Measurements from ENCODE around the gene ZBTB11.
A peak's percentile ranks its signal among the peaks of the same experiment; 100 is the strongest.
"Not testable (repeated sequence)": the region's sequence is repeated elsewhere in the genome, so short reads cannot be mapped to it uniquely, and the experiment has no call there.

ZBTB11 gene

DNA sequence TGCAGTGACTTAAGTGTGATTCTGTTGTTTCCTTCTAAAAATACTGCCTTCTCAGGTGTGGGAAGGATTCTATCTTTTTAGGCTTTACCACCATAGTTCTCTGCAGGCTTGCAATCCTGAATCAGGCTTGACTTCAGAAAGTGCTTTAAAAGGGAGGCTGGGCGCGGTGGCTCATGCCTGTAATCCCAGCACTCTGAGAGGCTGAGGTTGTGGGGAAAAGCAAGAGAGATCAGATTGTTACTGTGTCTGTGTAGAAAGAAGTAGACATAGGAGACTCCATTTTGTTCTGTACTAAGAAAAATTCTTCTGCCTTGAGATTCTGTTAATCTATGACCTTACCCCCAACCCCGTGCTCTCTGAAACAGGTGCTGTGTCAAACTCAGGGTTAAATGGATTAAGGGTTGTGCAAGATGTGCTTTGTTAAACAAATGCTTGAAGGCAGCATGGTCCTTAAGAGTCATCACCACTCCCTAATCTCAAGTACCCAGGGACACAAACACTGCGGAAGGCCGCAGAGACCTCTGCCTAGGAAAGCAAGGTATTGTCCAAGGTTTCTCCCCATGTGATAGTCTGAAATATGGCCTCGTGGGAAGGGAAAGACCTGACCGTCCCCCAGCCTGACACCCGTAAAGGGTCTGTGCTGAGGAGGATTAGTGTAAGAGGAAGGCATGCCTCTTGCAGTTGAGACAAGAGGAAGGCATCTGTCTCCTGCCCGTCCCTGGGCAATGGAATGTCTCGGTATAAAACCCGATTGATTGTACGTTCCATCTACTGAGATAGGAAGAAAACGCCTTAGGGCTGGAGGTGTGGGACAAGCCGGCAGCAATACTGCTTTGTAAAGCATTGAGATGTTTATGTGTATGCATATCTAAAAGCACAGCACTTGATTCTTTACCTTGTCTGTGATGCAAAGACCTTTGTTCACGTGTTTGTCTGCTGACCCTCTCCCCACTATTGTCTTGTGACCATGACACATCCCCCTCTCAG is 15.0 kb upstream of the ZBTB11 start:
- DNase-seq (ENCODE audit: low spot score), result not testable (repeated sequence)

DNA sequence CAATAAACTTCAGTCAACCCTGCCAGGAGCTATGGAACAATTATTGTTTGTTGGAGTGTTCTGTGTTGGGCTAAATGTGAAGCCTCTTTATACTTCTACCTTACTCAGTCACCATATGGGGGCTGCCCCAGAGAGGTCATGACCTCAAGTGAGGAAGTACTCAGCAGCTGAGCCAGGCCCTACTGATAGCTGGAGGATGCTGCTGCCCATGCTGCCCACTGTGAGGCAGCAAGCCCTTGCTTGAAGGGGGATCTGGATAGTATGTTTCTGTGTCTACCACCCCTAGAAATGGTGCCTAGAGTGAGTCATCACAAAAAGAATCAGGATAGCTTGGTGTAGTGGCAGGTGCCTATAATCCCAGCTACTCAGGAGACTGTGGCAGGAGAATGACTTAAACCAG is 14.0 kb upstream of the ZBTB11 start:
- DNase-seq (ENCODE audit: low spot score), result no peak

DNA sequence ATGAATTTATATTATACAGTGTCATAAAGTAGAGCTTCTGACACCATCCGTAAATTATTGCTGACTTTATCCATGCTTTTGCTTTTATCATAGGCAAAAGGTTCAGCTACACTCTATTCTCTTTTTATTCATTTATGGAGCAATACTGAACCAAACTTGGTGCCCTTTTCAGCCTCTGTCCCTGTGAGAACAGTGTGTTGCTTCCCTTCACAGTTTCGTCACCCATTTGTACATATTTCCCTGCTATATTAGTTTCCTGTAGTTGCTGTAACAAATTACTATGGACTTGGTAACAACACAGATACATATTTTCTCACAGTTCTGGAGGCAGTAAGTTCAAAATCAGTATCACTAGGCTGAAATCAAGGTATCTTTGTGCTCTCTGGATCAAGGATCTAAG is 12.4 kb upstream of the ZBTB11 start:
- DNase-seq (ENCODE audit: low spot score), result no peak

DNA sequence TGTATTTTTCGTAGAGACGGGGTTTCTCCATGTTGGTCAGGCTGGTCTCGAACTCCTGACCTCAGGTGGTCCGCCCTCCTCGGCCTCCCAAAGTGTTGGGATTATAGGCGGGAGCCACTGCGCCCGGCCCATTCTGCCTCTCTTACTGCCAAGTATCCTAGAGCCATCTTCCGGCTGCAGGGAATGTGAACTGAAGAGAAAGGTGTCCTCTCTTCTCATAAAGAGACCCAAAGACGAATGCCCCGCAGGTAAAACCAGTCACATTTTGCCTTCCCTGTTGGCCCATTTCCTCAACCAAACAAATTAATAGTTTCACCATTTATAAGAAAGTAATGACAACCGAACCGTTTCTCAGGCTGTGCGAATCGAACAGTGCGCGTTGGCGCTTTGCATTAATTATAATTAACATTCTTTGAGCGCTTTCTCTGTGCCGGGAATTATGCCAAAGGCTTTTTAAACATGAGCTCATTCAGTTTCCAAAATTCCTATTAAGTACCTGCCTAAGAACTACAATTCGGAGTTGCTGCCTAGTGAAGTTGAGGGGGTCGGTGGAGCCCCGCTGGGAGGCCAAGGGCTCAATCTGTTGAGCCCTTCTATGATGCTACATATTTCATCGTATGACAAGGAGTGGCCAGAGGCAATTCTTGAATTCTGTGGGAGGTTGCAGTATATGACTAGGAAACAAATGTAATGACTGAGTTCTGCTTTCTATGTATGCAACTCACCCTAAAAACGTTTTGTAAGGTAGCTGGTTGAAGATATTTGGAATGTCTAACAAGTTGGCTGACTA is 10.4 kb upstream of the ZBTB11 start:
- DNase-seq (ENCODE audit: low spot score), result no peak

DNA sequence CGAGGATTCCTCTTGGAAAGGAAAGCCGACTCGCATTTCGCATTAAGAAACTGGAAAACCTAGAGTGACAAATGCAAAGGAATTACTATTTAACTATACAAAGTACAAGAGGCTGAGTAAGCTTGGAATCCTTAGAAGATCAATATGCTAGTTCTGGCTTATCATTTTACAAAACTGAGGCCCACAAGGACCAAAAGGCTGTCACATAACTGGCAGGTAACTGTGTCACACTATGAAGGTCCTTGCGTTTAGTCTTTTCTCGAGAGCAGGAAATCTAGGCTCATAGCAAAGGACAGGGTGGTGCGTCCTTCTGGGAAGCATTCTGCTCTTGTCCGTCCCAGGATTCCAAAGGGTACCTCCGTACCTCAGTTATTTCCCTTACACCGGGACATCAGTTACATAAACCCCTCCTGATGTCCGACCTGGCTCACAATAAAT is 9.0 kb upstream of the ZBTB11 start:
- DNase-seq (ENCODE audit: low spot score), result no peak

DNA sequence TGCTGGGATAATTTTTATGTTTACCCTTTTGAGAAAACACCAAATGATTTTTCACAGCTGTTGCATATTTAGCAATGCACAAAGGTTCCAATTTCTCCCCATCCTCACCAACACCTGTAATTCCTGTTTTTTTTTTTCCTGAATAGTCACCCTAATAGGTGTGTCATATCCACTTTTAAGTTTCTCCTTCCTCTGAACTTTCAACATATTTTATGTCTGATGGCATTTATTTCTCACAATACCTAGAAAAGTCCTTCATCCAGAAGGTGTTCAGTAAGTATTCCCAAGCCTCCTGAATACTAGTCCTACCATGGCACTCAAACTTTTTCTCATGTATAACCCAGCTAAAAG is 8.1 kb upstream of the ZBTB11 start:
- DNase-seq (ENCODE audit: low spot score), result no peak

DNA sequence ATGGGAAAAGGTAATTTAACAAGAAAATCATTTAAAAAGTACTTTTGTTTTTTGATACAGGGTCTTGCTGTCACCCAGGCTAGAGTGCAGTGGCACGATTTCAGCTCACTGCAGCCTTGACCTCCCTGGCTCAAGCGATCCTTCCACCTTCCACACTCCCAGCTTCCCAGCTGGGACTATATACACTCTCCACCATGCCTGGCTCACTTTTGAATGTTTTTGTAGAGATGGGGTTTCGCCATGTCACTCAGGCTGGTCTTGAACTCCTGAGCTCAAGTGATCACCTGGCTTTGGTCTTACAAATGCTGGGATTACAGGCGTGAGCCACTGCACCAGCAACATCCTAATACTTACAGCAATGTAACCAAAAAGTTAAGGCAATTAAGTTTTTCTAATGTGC is 3.5 kb upstream of the ZBTB11 start:
- DNase-seq (ENCODE audit: low spot score), result no peak

DNA sequence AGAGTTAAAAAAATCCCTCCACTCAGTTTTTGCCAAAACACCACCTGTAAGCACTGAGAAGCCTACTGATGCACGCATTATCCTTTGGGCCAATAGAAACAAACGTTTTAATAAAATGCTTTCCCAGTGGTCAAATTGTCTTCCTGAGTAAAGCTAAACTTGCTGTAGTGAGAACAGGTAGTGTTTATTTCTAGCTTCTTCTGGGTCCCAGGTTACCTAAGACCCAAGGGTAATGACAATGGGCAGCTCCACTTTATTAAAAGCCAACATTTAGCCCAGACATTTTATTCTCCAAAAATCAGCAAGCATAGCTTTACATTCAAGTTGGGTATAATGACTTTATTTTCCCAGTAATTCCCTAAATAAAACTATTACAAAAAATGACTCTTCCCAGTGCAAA is 1.9 kb upstream of the ZBTB11 start:
- DNase-seq (ENCODE audit: low spot score), result not testable (repeated sequence)

DNA sequence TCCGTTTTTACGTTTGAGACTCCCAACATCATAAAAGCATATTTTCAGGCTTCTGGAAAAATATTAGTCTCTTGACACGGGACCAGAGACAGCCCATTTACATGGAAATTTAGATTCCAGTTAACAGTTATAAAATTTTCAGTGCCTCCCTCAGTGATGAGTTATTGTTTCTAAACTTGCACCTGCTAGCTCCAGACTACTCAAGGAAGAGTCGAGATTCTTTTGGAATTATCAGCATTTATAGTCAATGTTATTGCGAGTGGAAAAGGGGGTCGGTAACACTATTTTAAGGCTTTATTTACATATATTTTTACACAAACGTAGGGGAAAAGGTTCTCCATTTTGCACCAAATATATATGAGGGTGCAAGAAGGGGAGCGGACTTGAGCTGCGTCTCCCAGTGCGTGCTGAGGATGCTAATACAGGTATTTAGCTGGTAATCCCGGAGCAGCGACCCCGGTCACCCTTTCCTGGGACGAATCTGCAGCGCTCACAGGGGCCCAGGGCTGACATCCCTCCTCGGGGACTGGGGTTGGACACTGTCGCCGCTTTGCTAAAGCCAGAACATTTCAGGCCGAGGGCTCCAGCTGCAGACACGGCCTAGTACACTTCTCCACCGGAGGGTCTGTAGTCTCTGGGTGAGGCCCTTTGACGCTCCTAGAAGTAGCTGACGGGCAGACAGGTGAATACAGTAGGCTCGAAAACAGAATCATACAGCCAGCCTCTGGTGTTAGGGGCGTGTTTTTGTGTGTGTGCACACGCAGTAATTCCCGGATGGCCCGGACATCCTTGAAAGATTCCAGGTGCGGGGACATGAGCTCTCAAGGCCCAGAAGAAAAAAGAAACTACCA is 729 bp upstream of the ZBTB11 start:
- DNase-seq (ENCODE audit: low spot score), result no peak

DNA sequence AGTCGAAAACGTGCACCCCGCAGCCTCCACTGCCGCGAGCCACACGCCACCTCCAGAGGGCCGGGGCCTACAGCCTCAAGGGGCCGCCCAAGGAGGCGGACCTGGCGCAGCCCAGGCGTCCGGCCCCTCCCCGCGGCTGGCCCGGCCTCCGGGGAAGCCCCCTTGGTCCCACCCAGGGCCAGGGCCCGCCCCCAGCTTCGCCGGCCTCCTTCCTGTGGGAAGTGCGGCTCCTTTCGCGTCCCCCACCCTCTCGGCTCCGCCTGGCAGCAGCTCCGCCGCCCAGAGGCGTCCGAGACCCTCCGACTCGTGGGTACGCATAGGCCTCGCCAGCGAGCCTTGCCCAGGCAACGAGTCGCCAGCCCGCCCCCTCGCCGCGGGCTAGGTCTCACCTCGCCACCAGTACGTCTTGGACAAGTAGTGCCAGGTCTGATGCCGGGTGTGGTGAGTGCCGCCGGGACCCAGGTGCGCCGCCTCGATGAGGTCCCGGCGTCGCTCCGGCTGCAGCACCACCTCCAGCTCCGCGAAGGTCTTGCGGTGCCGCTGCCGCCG is 642 bp downstream of the ZBTB11 start:
- DNase-seq (ENCODE audit: low spot score), result peak; percentile 93

DNA sequence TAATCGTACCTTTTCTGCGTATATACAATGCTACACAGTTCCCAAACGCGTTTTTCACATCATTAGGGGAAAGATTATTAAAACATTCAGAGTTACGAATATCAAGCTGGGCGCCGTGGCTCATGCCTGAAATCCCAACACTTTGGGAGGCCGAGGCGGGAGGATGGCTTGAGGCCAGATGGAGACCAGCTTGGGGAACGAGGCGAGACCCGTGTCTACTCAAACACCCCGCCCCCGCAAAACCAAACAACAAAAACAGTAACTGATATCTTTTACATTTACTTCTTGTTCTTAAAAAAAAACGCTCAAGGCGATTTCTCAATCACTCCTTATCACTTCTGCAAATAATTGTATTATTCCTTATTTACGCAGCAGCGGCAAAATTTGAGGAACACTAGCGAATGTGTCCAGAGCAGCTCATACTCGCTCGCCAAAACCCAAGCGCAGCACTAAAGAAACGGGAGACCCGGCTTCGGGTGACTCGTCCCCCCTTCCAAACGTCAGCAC is 1.2 kb downstream of the ZBTB11 start:
- DNase-seq (ENCODE audit: low spot score), result no peak

DNA sequence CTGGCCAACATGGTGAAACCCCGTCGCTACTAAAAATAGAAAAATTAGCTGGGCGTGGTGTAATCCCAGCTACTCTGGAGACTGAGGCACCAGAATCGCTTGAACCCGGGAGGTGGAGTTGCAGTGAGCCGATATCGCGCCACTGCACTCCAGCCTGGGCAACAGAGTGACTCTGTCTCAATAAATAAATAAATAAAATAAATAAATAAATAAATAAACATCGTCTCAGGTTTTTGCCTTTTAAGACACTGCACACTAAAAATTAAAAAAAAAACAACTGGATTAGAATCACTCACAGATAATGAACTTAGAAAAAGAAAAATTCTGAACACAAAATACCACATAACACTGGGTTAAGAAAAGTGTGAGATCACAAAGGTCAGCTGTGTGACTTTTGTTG is 2.4 kb downstream of the ZBTB11 start:
- no peak for DNase-seq (ENCODE audit: low spot score)

DNA sequence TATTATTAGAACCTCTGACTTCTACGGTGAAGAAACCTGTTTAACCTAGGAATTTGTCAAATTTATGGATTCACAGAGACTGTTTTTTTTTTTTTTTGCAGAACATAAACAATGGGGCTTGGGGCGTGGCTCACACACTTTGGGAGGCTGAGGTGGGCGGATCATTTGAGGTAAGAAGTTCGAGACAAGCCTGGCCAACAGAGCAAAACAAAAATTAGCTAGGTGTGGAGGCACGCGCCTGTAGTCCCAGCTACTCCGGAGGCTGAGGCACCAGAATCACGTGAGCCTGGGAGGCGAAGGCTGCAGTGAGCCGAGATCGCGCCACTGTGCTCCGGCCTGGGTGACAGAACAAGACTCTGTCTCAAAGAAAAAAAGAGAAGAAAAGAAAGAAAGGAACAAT is 3.0 kb downstream of the ZBTB11 start:
- DNase-seq (ENCODE audit: low spot score), result no peak

DNA sequence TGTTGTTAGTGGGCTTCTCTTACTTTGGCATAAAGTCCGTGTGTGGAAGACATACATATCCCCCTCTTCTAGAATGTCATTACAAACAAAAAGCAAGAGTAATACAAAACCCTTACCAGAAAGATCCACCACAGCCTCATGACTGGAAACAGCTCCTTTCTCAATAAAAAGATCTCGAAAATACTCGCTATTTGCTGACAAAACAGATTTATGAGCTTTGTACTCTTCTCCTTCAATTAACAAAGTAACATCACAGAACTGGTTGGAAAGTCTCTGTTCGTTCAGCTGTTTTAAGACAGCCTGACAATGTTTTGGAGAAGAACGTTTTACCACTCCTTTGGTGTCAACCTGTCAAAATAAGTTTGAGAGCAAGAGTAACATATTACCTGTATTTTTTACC is 5.9 kb downstream of the ZBTB11 start:
- DNase-seq (ENCODE audit: low spot score), result no peak

DNA sequence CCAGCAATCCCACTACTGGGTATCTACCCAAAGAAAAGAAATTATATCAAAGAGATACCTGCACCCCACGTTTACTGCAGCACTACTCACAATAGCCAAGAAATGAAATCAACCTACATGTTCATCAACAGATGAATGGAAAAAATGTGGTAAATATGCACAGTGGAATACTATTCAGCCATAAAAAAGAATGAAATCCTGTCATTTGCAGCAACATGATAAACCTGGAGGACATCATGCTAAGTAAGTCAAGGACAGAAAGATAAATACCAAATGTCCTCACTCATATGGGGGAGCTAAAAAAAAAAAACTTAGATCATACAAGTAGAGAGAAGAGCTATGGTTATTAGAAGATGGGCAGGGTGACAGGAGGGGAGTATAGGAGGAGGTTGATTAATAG is 9.1 kb downstream of the ZBTB11 start:
- DNase-seq (ENCODE audit: low spot score), result no peak

DNA sequence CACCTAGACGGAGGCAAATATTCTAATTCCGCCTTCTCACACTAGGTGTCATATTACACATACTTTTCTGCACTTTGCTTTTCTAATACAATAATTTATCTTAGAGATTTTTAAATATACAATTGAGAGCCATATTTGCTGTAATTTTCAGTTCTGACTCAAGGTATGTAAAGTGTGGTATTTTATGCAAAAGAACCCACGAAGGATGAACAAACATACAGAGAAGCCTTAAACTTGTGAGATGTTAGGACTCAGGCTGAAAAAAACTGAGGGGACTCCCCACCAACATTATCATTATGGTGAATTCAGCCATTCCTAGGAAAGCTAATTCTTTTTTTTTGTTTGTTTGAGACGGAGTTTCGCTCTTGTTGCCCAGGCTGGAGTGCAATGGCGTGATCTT is 9.6 kb downstream of the ZBTB11 start:
- DNase-seq (ENCODE audit: low spot score), result no peak

DNA sequence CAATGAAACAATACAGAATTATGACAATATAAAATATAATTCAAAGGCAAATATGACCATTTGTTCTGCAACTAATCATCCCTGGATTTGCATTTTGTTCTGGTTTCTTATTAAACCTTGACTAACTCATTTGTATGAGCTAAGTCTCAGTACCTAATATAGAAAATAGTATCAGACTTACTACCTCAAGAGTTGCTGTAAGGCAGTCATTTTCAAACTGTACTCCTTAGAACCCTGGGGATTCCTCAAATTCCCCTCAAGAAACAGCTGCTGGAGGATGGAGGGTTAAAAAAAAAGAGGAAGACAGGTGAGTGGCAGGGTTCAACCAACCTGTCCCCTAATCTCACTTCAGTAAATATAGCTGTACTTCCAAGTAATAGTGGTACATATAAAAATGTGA is 11.1 kb downstream of the ZBTB11 start:
- no peak for DNase-seq (ENCODE audit: low spot score)

DNA sequence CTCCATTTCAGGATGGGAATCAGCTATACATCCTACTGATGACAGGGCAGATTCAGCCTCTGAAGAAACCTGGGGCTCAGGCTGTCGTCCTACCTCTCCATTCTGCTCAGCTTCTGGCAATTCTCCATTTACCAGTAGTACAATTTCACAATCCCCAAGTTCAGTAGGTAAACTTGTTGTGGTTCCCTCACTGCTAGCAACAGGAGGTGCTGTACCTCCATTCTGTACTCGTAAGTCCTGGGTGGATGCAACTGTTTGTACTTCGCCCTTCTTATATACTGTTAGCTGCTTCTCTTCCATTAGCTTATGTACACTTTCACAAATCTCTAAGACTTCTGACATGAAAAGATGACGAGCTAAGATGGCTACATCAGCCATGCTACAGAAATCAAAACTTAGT is 11.6 kb downstream of the ZBTB11 start:
- DNase-seq (ENCODE audit: low spot score), result no peak

DNA sequence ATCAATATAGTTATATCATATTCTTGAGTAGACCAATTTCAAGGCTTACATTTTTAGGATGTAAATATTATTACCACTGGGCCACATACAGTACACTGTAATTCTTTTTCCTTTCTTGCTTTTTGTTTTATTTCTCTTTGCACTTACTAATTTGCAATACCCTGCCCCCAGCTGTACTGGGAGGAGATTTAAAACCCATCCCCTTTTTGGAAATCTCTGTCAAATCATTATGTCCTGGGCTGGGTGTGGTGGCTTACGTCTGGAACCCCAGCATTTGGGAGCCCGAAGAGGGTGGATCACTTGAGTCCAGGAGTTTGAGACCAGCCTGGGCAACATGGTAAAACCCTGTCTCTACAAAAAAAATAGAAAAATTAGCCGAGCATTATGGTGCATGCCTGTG is 16.2 kb downstream of the ZBTB11 start:
- DNase-seq (ENCODE audit: low spot score), result no peak

DNA sequence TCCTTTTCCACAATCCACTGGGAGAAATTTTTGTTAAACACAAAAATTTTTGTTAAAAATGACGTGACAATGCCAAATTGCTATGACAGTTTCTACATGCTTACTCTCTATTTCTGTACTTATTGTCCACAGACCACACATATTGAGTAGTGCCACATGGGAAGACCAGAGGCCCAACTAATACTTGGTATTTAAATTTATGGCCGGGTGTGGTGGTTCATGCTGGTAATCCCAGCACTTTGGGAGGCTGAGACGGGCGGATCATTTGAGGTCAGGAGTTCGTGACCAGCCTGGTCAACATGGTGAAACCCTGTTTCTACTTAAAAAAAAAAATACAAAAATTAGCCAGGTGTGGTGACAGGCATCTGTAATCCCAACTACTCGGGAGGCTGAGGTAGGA is 20.3 kb downstream of the ZBTB11 start:
- DNase-seq (ENCODE audit: low spot score), result no peak

DNA sequence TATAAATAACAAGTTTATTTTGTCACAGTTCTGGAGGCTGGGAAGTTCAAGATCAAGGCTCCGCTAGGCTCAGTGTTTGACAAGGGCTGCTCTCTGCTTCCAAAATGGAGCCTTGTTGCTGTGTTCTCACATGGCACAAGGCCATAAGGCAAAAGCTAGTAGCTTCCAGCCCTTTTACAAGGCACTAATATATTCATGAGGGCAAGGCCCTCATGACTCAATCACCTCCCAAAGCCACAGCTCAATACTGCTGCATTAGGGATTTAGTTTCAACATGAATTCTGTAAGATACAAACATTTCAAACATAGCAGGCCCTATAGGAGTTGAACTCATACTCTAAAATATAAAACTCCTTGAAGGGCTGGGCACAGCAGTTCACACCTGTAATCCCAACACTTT is 30.2 kb downstream of the ZBTB11 start:
- no peak for DNase-seq (ENCODE audit: low spot score)

Measured in COLO829 (cell line).